Activated CD4-positive, alpha-beta T cell treated with anti-CD3 and anti-CD28 coated beads, Interleukin-2, amount 50 U/mL, for 1 hour (primary cell): ENCODE data around the gene OLFML2A.
"Not testable (repeated sequence)": the region's sequence is repeated elsewhere in the genome, so short reads cannot be mapped to it uniquely, and the experiment has no call there.

Experiments used
- DNase-seq: peaks from one replicate; pipeline ENCODE4 v3.0.0-alpha.2; 2020

OLFML2A gene

GRCh38 chr9:124831642-124832364 is 54.9 kb downstream of the OLFML2A start:
- DNase-seq: no peak

GRCh38 chr9:124834591-124834990 is 57.7 kb downstream of the OLFML2A start:
- DNase-seq: no peak

GRCh38 chr9:124835026-124835557 is 58.2 kb downstream of the OLFML2A start:
- DNase-seq: no peak

GRCh38 chr9:124838132-124838531 is 61.2 kb downstream of the OLFML2A start:
- DNase-seq: not testable (repeated sequence)

- DNase-seq: not testable (repeated sequence)
Observed at GRCh38 chr9:124838567-124839275, 61.8 kb downstream of the OLFML2A start.

GRCh38 chr9:124839612-124840299 is 62.8 kb downstream of the OLFML2A start:
- DNase-seq: no peak

- no peak for DNase-seq
Observed at GRCh38 chr9:124840300-124840833, 63.4 kb downstream of the OLFML2A start.

- no peak for DNase-seq
Observed at GRCh38 chr9:124841075-124841821, 64.3 kb downstream of the OLFML2A start.

GRCh38 chr9:124843456-124844034 is 66.6 kb downstream of the OLFML2A start:
- DNase-seq: no peak

- no peak for DNase-seq
Observed at GRCh38 chr9:124844291-124844690, 67.4 kb downstream of the OLFML2A start.

GRCh38 chr9:124846467-124846866 is 69.5 kb downstream of the OLFML2A start:
- DNase-seq: not testable (repeated sequence)

GRCh38 chr9:124846969-124847368 is 70.0 kb downstream of the OLFML2A start:
- DNase-seq: no peak

GRCh38 chr9:124849801-124850200 is 72.9 kb downstream of the OLFML2A start:
- DNase-seq: no peak

- no peak for DNase-seq
Observed at GRCh38 chr9:124852121-124852828, 75.3 kb downstream of the OLFML2A start.

- DNase-seq: peak; percentile 71
Observed at GRCh38 chr9:124852829-124853531, 76.0 kb downstream of the OLFML2A start, which contains the start of gene WDR38. Gene WDR38 (plus strand): TSS chr9:124853460. CDS start chr9:124853532, 72 bp downstream.

GRCh38 chr9:124853605-124854143 is 76.7 kb downstream of the OLFML2A start:
- DNase-seq: no peak

- DNase-seq: no peak
Observed at GRCh38 chr9:124854161-124854560, 77.2 kb downstream of the OLFML2A start.

GRCh38 chr9:124854822-124855221 is 77.9 kb downstream of the OLFML2A start:
- no peak for DNase-seq

GRCh38 chr9:124855566-124855943 is 78.6 kb downstream of the OLFML2A start:
- DNase-seq: no peak
